IMR-90 (cell line): Measurements from ENCODE around the gene GNAI3. TPM values are rescaled to one million over a fixed set of nuclear protein-coding genes. Genes with fewer than 3 reads are reported as not detected.

Source experiments
- ATAC-seq: fragments of 200-7000 bp; cut with Tn5 transposase; 2 replicates; pipeline ENCODE4 v1.9.1; 2020; ENCODE audit warnings: low read depth, mild to moderate bottlenecking, moderate library complexity
- BruUV-seq: library from RNA; stranded (reverse); fragments of 400-500 nt; replicated peaks from 2 replicates; lab custom pipeline; 2021; lab: Mats Ljungman, UMichigan
- CTCF ChIA-PET: fragments of 300-600 bp; formaldehyde crosslinking; extraction: SDS; loops from one replicate; lab custom pipeline; 2021; ENCODE audit warnings: antibody characterized with exemption; lab: Yijun Ruan, JAX
- POLR2A ChIA-PET: fragments of 300-600 bp; sonication (Branson Sonifier 250); formaldehyde crosslinking; loops from one replicate; lab custom pipeline; 2022; ENCODE audit warnings: antibody characterized with exemption; ENCODE audit not compliant: unreplicated experiment; lab: Charles Lee
- DNase-seq: peaks from one replicate; pipeline ENCODE4 v3.0.0; 2013
- H2AFZ ChIP-seq: replicated peaks from 2 replicates; pipeline ENCODE3; 2013; ENCODE audit warnings: low read length, mild to moderate bottlenecking; ENCODE audit not compliant: poor library complexity
- H2AK5ac ChIP-seq: 2 replicates; pipeline ENCODE4 v1.6.1; 2013; ENCODE audit warnings: low read depth, low read length, inconsistent platforms
- H2AK9ac ChIP-seq: replicated peaks from 2 replicates; pipeline ENCODE3; 2013; ENCODE audit warnings: mild to moderate bottlenecking, low read depth, low read length, moderate library complexity; ENCODE audit not compliant: poor library complexity
- H2BK120ac ChIP-seq: 2 replicates; pipeline ENCODE4 v1.6.1; 2013; ENCODE audit warnings: low read depth, low read length, inconsistent platforms
- H2BK15ac ChIP-seq: 3 replicates; pipeline ENCODE4 v1.6.1; 2013; ENCODE audit warnings: low read depth, low read length, inconsistent platforms
- H2BK20ac ChIP-seq: 2 replicates; pipeline ENCODE4 v1.6.1; 2013; ENCODE audit warnings: low read depth, mild to moderate bottlenecking, inconsistent platforms, low read length, moderate library complexity
- H2BK5ac ChIP-seq: 2 replicates; pipeline ENCODE4 v1.6.1; 2013; ENCODE audit warnings: mild to moderate bottlenecking, low read depth, low read length, inconsistent platforms; ENCODE audit not compliant: poor library complexity, severe bottlenecking
- H3K14ac ChIP-seq: replicated peaks from 2 replicates; pipeline ENCODE4 v1.6.1; 2013; ENCODE audit warnings: low read depth, low read length, inconsistent platforms
- H3K18ac ChIP-seq: 2 replicates; pipeline ENCODE4 v1.6.1; 2013; ENCODE audit warnings: low read depth, low read length, control low read depth
- H3K23ac ChIP-seq: 2 replicates; pipeline ENCODE4 v1.6.1; 2013; ENCODE audit warnings: low read depth, low read length, inconsistent platforms
- H3K27ac ChIP-seq: 2 replicates; pipeline ENCODE4 v1.5.1; 2013; ENCODE audit warnings: mild to moderate bottlenecking, control low read depth, low read length; ENCODE audit not compliant: insufficient read depth
- H3K27me3 ChIP-seq: 2 replicates; pipeline ENCODE4 v1.6.1; 2013; ENCODE audit warnings: low read length; ENCODE audit not compliant: control insufficient read depth, insufficient read depth
- H3K36me3 ChIP-seq: 2 replicates; pipeline ENCODE4 v1.6.1; 2013; ENCODE audit warnings: low read length, mixed read lengths; ENCODE audit not compliant: control insufficient read depth, insufficient read depth
- H3K4ac ChIP-seq: 2 replicates; pipeline ENCODE4 v1.6.1; 2013; ENCODE audit warnings: low read depth, low read length, inconsistent platforms
- H3K4me1 ChIP-seq: 2 replicates; pipeline ENCODE4 v1.6.1; 2013; ENCODE audit warnings: low read length, mixed read lengths; ENCODE audit not compliant: control insufficient read depth, insufficient read depth
- H3K4me2 ChIP-seq: 2 replicates; pipeline ENCODE4 v1.6.1; 2013; ENCODE audit warnings: low read depth, mild to moderate bottlenecking, control low read depth, low read length, moderate library complexity
- H3K4me3 ChIP-seq: 2 replicates; pipeline ENCODE4 v1.5.1; 2013; ENCODE audit warnings: low read depth, mild to moderate bottlenecking, control low read depth, low read length, moderate library complexity; ENCODE audit not compliant: insufficient read depth
- H3K56ac ChIP-seq: 2 replicates; pipeline ENCODE4 v1.6.1; 2013; ENCODE audit warnings: low read length, inconsistent platforms; ENCODE audit not compliant: insufficient read depth; ENCODE audit errors: extremely low read depth
- H3K79me1 ChIP-seq, 2 experiments: 2 replicates each; pipeline ENCODE4 v1.6.1; 2013; ENCODE audit warnings: low read length in 2 of 2, inconsistent platforms in 1 of 2, low read depth in 1 of 2
- H3K9ac ChIP-seq: 2 replicates; pipeline ENCODE4 v1.6.1; 2013; ENCODE audit warnings: low read depth, low read length, control low read depth
- H3K9me1 ChIP-seq: 2 replicates; pipeline ENCODE4 v1.6.1; 2013; ENCODE audit warnings: low read length, inconsistent platforms; ENCODE audit not compliant: insufficient read depth
- H3K9me3 ChIP-seq: 2 replicates; pipeline ENCODE4 v1.6.1; 2013; ENCODE audit warnings: low read length; ENCODE audit not compliant: control insufficient read depth, insufficient read depth
- H4K20me1 ChIP-seq: 2 replicates; pipeline ENCODE4 v1.6.1; 2013; ENCODE audit warnings: low read length, inconsistent platforms; ENCODE audit not compliant: insufficient read depth
- H4K5ac ChIP-seq: 2 replicates; pipeline ENCODE4 v1.6.1; 2013; ENCODE audit warnings: mild to moderate bottlenecking, low read depth, low read length, control low read depth
- H4K8ac ChIP-seq, 2 experiments: 2 replicates each; pipeline ENCODE4 v1.6.1; 2013; ENCODE audit warnings: low read depth in 2 of 2, low read length in 2 of 2, control low read depth in 1 of 2, inconsistent platforms in 1 of 2
- H4K91ac ChIP-seq: 2 replicates; pipeline ENCODE4 v1.6.1; 2013; ENCODE audit warnings: low read depth, low read length, inconsistent platforms; ENCODE audit not compliant: insufficient read depth
- CEBPB ChIP-seq: IDR thresholded peaks from 2 replicates; pipeline ENCODE4 v1.6.1; 2012; ENCODE audit warnings: low read depth, low read length, improper control_type of control experiment
- ELK1 ChIP-seq: fragments of 150-350 bp; IDR thresholded peaks from 2 replicates; pipeline ENCODE4 v1.6.1; 2016; ENCODE audit warnings: low read depth, mild to moderate bottlenecking, low read length, moderate library complexity, borderline replicate concordance
- POLR2A ChIP-seq: IDR thresholded peaks from 2 replicates; pipeline ENCODE4 v1.6.1; 2012; ENCODE audit warnings: mild to moderate bottlenecking, low read depth, low read length
- RAD21 ChIP-seq: IDR thresholded peaks from 2 replicates; pipeline ENCODE4 v1.6.1; 2012; ENCODE audit warnings: low read length, improper control_type of control experiment
- RCOR1 ChIP-seq: IDR thresholded peaks from 2 replicates; pipeline ENCODE4 v1.6.1; 2012; ENCODE audit warnings: mild to moderate bottlenecking, low read length, improper control_type of control experiment; ENCODE audit not compliant: insufficient replicate concordance
- WGBS, 2 experiments: methylation state at CpG; one replicate each; pipeline versions ENCODE4 v1.1.5 to v1.1.7; 2013; ENCODE audit warnings: missing lambda C conversion rate in 2 of 2; ENCODE audit not compliant: insufficient read length in 1 of 2; ENCODE audit errors: extremely low coverage in 2 of 2; 5-methylcytosine and 5-hydroxymethylcytosine counted together
- dilution Hi-C: fragments of 300-500 bp; cut with HindIII; formaldehyde crosslinking; loops from one replicate; pipeline ENCODE4 v1.14.3; 2018; ENCODE audit warnings: low sequenced_read_pairs; ENCODE audit not compliant: unreplicated experiment
- in situ Hi-C: fragments of 300-500 bp; cut with MboI; formaldehyde crosslinking; loops from 3 replicates; pipeline ENCODE4 v1.14.3; 2019; ENCODE audit warnings: low sequenced_read_pairs, inconsistent platforms, mixed read lengths
- intact Hi-C: fragments of 100-400 bp; cut with micrococcal nuclease; formaldehyde crosslinking; loops from 2 replicates; pipeline ENCODE4 v1.10.0; 2022
- polyA plus RNA-seq, 3 experiments: library from polyadenylated mRNA; depleted of rRNA; stranded (reverse); fragments of >200 nt; gene quantifications; 2 replicates each; pipeline ENCODE4 v1.2.3, GENCODE V29; 2012; ENCODE audit warnings: low replicate concordance in 1 of 3
- total RNA-seq: library from RNA; depleted of rRNA; stranded (reverse); fragments of >200 nt; gene quantifications from 2 replicates; pipeline ENCODE4 v1.2.3, GENCODE V29; 2012

Gene GNAI3
- total and polyA plus RNA-seq, 2 of the 4 experiments (the other 2 are of a cell fraction) = 5.9 to 14.9 TPM

GRCh38 chr1:109623601-109624161 is 75.3 kb downstream of the GNAI3 start:
- H3K79me1 ChIP-seq = peaks cover 19 to 86% of the 10 kb centered on the region in 2 experiments; a peak in 3 of 4 replicates
- CTCF ChIA-PET = no interaction called here
- dilution Hi-C loops = no loop called here
- peak overlapping the region; percentile 0 for H2BK5ac ChIP-seq
- no peak for DNase-seq
- H4K20me1 ChIP-seq = peaks cover 63% of the 10 kb centered on the region
- no peak overlapping the region for H3K4me3 ChIP-seq
- H3K56ac ChIP-seq = no peak overlapping the region
- no peak for ATAC-seq
- peak overlapping the region; percentile 4 for H3K14ac ChIP-seq
- in situ Hi-C loops = loop anchor here (5.0 kb wide), 1 partner anchor 76 kb away; the partner anchor contains the start of gene GNAI3
- peak overlapping the region in 1 of 2 experiments; percentile 12; a peak in 1 of 4 replicates for H4K8ac ChIP-seq
- BruUV-seq = no TSS peak
- POLR2A ChIA-PET = no interaction called here
- peak overlapping the region; percentile 57 for H3K4me2 ChIP-seq
- no peak overlapping the region for H3K18ac ChIP-seq
- no peak overlapping the region for H2BK120ac ChIP-seq
- no peak overlapping the region for H3K27ac ChIP-seq
- H3K23ac ChIP-seq = peak overlapping the region; percentile 65; the same call in 1 of the 2 replicates
- 0 out of 2 replicates have a peak overlapping the region, but pooled peaks have one; percentile 1 for H3K4ac ChIP-seq
- 40% methylated on average over 3 of the region's 11 CpGs; no CpG with 5 or more reads in 1 of the 2 experiments for WGBS, 2 experiments
- H4K91ac ChIP-seq = no peak overlapping the region; the same call in 1 of the 2 replicates
- no peaks in the 10 kb centered on the region for H3K9me3 ChIP-seq
- H3K36me3 ChIP-seq = peaks cover 29% of the 10 kb centered on the region
- no peak for TF ChIP-seq RCOR1
- TF ChIP-seq POLR2A = no peak
- no peak for TF ChIP-seq CEBPB
- TF ChIP-seq ELK1 = no peak
- TF ChIP-seq RAD21 = no peak
- H2BK15ac ChIP-seq = no peak overlapping the region
- no peak overlapping the region for H2AK5ac ChIP-seq
- H4K5ac ChIP-seq = no peak overlapping the region; the same call in 1 of the 2 replicates
- peaks cover 21% of the 10 kb centered on the region for H3K9me1 ChIP-seq
- peaks cover 37% of the 10 kb centered on the region for H3K4me1 ChIP-seq
- peak overlapping the region; percentile 7; the same call in 1 of the 2 replicates for H3K9ac ChIP-seq
- H2BK20ac ChIP-seq = no peak overlapping the region
- H2AFZ ChIP-seq = no peak overlapping the region
- no peaks in the 10 kb centered on the region for H3K27me3 ChIP-seq
- intact Hi-C loops = loop anchor here (10.0 kb wide), 1 partner anchor 339 kb away; the partner anchor contains the start of gene PSRC1
- H2AK9ac ChIP-seq = peak overlapping the region; percentile 89
